Activated CD8-positive, alpha-beta memory T cell treated with anti-CD3 and anti-CD28 coated beads for 36 hours (primary cell): ENCODE results near the gene RBMS3. TPM values are rescaled to one million over a fixed set of nuclear protein-coding genes. Genes with fewer than 3 reads are reported as not detected.
"Not testable (repeated sequence)": the region's sequence is repeated elsewhere in the genome, so short reads cannot be mapped to it uniquely, and the experiment has no call there.

Source experiments
- CTCF ChIA-PET: fragments of 350-600 bp; sonication (Branson Sonifier 250); formaldehyde crosslinking; loops from one replicate; lab custom pipeline; 2021; ENCODE audit warnings: antibody characterized with exemption; lab: Charles Lee
- POLR2A ChIA-PET: fragments of 350-600 bp; sonication (Branson Sonifier 250); formaldehyde crosslinking; loops from one replicate; lab custom pipeline; 2021; ENCODE audit warnings: antibody characterized with exemption; lab: Charles Lee
- total RNA-seq, 2 experiments: library from RNA; stranded (reverse); gene quantifications; one replicate each; pipeline ENCODE4 v1.2.3, GENCODE V29; 2021

RBMS3 gene
- total RNA-seq, result under 1 TPM; 0.48 to 0.86 TPM

DNA sequence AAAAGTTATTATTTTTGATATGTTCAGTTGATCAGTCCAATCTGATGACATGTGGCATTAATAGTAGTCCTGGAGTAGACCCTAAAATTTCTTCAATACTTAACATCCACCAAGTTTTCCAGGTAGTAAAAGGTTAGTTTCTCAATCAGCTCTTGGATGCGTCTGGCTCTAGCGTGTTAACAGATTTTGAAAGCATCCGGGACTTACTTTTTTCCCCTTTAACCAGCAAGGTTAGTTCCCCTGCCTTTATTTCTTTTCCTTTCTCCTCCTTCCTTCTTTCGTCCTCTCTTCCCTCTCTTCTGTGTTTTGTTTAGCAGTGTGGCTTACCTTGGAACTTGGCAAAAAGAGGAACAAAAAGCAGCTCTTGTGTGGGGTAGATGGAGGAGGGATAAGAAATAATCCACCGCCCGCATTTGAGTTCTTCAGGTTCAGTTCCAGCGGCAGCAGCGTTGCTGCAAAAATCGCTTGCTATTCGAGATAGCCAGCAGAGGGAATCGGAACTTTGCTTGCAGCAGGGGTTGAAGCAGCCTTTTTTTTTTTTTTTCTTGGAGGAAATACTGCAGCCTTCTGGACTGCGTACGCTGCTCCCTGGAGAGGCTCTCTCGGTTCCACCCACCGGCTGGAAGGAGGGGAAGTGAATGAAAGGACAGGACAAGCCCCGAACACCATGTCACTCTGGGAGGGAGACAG is at the start of gene RBMS3:
TSS of gene RBMS3 (plus strand) at position 668 of the 690 bp plus-strand sequence.
- ChIA-PET CTCF (no interaction called here), POLR2A (no interaction called here)

DNA sequence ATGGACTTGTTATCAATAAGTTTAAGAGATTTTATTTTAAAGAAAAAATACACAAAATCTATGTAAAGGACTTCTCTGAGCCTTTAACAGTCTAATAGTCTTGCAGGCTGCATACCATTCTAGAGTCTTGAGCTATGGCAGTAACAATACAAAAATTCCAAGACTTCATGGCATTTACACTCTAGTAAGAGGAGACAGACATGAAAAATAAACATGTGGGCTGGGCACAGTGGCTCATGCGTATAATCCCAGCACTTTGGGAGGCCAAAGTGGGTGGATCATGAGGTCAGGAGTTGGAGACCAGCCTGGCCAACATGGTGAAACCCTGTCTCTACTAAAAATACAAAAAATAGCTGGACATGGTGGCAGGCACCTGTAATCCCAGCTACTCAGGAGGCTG is 47.7 kb upstream of the RBMS3 start:
- CTCF ChIA-PET, POLR2A ChIA-PET: not testable (repeated sequence)

DNA sequence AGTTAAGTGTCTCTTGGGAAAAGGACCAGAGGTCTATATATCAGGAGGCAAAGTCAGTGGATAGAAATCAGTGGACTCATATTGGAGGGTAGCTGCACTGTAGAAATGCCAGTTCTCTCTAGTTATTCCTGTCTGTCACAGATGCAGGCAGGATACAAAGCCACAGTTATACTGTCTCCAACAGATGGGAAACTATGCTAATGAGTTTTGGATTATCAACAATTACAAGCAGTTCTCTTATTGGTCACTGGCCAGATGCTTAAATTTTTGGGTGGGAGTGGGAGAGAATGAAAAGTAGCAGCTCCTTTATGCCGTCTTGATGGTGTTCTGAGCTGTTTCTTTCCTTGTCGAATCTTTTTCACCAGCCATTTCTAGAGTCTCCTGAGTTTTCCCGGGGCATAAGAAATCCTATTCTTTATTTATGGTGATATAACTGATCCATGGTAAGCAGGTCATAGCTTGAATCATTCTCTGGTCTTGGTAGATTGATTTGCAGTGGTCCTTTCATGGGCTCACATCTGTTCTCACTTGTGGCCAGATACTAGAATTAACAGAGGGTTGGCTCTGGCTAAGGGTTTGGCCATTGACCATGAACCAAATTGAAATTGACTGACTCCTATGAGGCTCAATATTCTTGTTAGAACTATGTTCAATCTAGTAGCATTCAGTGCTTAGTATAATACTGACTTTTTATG is 44.6 kb upstream of the RBMS3 start:
- ChIA-PET POLR2A (no interaction called here), CTCF (no interaction called here)

GRCh38 chr3:29239376-29239775 is 41.5 kb upstream of the RBMS3 start:
- POLR2A ChIA-PET, result no interaction called here
- CTCF ChIA-PET, result no interaction called here

- CTCF ChIA-PET, result no interaction called here
- POLR2A ChIA-PET, result no interaction called here
Observed at GRCh38 chr3:29240248-29240647, 40.6 kb upstream of the RBMS3 start.

- CTCF ChIA-PET, result no interaction called here
- POLR2A ChIA-PET, result no interaction called here
Observed at GRCh38 chr3:29240887-29241286, 40.0 kb upstream of the RBMS3 start.

GRCh38 chr3:29241855-29242254 is 39.0 kb upstream of the RBMS3 start:
- ChIA-PET CTCF (no interaction called here), POLR2A (no interaction called here)

DNA sequence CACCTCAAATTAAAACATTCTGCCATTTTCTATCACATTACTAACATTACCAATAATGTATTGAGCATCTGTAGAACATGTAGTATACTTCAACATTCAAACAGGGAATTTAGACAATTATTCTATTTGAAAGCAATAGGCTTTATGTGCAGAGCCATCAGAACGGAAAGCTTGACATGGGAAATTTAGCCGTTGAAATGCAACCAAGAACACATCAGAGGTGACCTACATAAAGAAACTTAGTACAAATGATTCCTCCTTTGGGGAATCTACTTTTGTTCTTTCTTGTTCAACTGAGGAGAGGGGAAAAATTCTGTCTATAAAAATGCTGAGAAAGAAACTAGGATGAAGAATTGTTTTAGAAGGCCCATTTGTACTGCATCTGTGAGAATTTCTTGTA is 38.6 kb upstream of the RBMS3 start:
- CTCF ChIA-PET, result no interaction called here
- POLR2A ChIA-PET, result no interaction called here

- CTCF ChIA-PET, result no interaction called here
- POLR2A ChIA-PET, result no interaction called here
Observed at GRCh38 chr3:29245441-29245840, 35.4 kb upstream of the RBMS3 start.

DNA sequence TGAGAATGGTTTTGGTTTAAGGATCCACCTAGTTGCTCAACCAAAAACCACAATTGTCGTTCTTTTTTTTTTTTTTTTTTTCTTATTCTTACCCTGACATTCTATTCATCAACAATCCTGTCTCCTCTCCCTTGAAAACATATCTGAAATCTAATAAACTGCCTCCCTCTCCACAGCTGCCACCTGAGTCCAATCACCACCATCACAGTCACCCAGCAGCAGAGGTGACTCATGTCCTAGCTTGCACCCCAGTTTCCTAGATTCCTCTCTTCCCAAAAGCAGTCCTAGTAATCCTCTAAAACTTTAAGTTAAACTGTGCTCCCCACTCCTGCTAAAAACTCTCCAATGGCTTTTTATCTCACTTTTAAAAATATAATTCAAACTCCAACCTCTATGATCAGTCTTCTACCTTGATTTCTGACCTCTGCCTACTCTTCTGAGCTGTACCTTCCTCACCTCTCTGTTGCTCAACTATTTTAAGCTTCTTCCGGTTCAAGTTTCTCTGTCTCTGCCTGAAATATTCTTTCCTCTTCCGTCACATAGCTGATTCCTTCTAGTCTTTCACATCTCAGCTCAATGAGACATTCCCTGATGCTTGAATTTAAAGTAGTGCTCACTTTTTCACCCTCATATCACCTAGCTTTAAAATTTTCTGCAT is 33.7 kb upstream of the RBMS3 start:
- ChIA-PET POLR2A (no interaction called here), CTCF (no interaction called here)

DNA sequence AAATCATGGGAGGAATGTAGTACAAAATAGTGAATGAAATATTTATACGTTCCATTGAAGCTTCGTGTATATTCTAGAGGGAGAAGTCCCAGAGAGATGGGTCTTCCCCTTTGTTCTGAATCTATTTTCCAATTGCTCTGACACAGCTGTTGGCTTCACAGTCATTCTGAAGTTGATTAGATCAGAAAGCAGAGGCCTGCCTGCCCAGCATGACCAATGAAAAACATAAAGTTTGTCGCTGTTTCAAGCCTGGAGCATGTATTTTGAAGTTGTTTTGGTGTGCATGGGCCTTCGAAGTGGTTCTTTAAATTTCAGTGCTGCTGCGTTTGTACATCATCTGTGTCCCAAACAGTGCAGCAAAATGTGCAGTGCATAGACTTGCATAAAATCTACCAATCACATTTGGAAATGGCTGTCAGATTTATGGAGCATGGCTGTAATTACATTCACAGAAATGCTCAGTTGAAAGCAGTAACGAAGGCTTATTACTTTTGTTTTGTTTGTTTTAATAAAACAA is 31.0 kb upstream of the RBMS3 start:
- CTCF ChIA-PET, result no interaction called here
- POLR2A ChIA-PET, result no interaction called here

DNA sequence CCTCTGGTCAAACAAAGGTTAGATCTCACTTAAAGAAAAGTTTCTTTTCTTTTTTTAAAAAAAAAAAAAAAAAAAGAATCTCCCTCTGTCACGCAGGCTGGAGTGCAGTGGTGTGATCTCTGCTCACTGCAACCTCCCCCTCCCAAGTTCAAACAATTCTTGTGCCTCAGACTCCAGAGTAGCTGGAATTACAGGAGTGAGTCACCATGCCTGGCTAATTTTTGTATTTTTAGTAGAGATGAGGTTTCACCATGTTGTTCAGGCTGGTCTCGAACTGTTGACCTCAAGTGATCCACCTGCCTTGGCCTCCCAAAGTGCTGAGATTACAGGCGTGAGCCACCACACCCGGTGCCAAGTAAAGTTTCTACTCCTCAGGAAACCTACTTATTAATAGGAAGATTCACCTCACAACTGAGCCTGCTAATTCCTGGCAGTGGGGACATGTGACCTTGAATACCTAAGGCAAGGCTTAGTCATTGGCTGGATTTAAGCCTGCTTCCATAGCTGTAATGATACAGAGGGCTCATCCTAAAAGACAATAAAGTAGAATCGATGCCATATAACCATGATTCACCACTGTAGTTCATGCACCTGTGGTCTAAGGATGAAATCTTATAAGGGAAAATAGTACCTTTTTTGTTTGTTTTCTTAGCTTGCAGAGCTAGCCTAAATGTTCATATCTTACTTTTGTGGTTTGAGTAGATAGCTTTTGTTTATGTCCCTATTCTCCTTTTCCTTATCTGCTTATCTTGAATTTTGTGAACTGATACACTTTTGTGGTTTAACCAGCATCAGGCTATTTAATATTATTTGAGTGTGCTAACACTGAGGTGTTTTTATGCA is 24.8 kb upstream of the RBMS3 start:
- ChIA-PET POLR2A (interaction anchor here (0.6 kb wide), 1 partner anchor 389 kb away, joined by 12 read pairs; no protein-coding TSS in a partner anchor), CTCF (no interaction called here)

DNA sequence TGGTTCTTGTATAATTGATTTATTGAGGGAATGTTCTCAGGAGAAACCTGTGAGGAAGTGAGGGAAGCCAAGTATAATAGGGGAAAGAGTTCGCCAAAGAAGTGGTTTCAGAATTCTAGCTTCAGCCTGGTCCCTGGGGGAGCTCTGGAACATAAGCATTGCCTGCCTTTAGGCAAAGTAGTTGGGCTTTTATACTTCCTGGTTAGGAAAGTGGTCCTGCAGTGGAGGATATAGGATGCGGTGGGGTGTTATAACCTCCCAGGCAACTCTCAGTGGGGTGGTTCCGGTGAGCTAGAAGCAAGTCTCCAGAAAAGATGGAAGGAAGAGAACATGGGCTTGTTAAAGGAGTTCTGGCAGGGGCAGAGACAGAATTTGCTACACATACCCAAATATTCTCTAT is 22.7 kb upstream of the RBMS3 start:
- ChIA-PET POLR2A (no interaction called here), CTCF (no interaction called here)

- POLR2A ChIA-PET, result no interaction called here
- CTCF ChIA-PET, result no interaction called here
Observed at GRCh38 chr3:29261119-29261518, 19.8 kb upstream of the RBMS3 start.

DNA sequence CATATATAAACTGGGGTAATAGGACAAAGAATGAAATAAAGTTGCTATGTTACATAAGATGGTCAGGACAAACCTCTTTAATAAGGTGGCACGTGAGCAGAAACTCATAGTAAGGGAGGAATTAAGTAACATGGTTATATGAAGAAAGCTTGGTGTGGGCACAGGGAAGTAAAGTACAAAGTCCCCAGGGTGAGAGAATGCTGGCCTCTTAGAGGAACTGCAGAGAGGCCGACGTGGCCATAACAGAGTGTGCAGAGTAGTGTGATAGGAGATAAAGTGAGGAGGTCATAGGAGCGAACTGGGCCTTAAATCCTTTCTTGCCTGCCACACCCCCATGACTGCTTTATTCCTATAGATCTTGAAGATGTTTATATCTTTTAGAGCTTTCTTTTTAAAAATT is 17.4 kb upstream of the RBMS3 start:
- ChIA-PET POLR2A (no interaction called here), CTCF (no interaction called here)

DNA sequence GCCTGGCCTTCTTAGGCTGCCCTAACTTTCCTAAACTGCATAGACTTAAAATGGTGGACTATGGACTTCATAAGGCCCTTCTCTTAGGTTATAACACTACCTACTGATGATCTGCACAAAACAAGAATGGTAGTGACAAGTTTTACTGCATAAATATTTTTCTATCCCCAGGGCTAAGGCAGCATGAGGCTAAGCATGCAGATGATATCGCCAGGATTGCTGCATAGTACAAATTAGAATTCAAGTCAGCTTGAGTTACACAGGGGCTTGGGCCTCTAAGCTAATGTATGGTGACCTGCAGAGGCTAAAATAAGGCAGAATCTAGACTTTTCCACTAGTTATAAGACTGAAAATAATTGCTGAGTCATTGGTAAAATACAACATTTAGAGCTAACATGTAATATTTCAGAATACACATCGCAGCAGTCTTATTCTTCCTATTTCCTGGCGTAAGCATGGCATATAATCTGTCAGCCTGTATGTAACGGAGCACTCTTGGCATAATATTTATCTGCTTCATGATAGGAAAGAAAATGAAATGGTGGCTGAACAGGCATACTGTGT is 15.3 kb upstream of the RBMS3 start:
- ChIA-PET CTCF (no interaction called here), POLR2A (no interaction called here)

DNA sequence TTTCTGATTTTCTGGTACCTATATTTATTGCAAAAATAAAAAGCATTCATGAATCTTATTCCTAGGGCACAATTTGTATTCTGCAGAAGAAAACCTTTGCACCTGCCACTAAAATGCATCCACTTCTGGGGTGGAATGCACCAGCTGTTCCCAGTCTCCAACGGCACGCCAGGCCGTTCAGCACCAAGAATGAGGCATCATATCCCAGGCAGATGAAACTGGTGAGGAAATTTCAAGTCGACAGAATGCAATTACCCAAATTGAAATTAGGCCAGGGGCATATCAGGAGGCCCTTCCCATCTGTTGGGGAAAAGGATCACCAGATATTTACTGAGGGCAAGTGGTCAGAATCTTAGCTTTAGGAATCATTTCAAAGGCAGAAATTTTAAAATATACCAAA is 13.6 kb upstream of the RBMS3 start:
- POLR2A ChIA-PET, result no interaction called here
- CTCF ChIA-PET, result no interaction called here

- CTCF ChIA-PET, result no interaction called here
Observed at GRCh38 chr3:29268651-29269050, 12.2 kb upstream of the RBMS3 start.

DNA sequence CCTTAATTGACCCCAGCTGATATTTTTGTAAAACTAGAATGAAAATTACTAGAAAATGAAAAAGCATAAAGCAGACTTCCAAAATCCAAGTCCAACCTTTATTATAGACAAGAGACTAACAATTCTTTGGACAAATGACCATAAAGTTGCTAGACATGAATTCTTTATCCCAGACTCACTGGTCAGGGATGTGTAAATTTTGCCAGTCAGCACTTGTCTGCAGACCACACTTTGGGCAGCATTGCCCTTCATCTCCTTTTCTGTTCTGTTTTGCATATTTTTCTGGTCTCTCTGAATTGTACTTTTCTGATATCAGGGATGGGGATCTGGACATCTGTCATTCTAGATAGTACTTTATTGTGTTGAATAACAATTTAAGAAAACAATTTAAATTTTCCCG is 10.1 kb upstream of the RBMS3 start:
- POLR2A ChIA-PET, result no interaction called here

More at GRCh38 chr3:29268651-29269050, 12.2 kb upstream of the RBMS3 start:
- POLR2A ChIA-PET, result no interaction called here

More for the DNA sequence above, 10.1 kb upstream of the RBMS3 start:
- CTCF ChIA-PET, result no interaction called here
